Activated T-helper 1 cell treated with Interleukin-2 at 50 U/mL for 16 hours (primary cell): ENCODE results near the gene RAD9A.

ENCODE experiments used
- DNase-seq: peaks from one replicate; pipeline ENCODE4 v3.0.0-alpha.2; 2020; ENCODE audit warnings: low read depth

RAD9A gene

DNA sequence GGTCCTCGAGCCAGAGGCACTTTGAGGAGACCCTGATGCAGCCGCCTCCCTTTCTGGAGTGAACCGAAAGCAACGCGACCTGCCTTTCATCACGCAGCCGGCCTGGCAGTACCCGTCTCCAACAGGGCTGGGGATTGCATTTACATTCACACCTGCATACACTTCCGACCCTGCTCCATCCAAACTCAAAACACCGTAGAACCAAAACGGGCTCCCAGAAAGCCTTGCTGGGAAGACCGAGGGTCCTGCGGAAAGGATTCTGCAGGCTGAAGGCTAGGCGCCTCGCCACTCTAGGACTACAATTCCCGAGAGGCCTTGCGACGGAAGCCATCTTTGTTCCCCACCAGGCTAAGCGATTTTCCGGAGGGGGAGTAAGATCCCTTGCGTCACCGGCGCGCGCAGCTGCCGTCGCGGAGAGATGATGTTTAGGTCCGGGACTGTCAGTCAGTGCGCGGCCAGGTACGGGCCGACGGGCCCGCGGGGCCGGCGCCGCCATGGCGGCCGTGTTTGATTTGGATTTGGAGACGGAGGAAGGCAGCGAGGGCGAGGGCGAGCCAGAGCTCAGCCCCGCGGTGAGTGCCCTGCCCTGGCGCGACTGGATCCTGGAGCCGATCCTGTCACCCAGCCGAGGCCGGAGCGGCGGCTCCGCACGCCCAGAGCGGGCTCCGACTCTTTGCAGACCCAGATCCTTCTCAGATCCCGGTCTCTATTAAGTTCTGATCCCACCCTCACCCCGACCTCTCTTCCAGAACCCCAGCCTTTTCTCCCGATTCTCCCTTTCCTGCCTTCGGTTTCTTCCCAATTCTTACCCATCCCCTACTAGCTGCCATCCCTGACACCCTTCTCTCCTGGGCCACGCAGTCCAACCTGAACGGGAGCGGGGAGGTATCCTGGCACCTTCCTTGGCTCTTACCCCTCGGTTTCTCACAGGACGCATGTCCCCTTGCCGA lies 36.5 kb downstream of the RAD9A start, which contains the start of gene RPS6KB2:
TSS of gene RPS6KB2 (plus strand) at position 443 of the 950 bp plus-strand sequence. CDS start at position 495, 52 bp downstream.
- DNase-seq: peak; percentile 98

- DNase-seq: no peak
Observed at GRCh38 chr11:67429038-67429668, 37.4 kb downstream of the RAD9A start.

GRCh38 chr11:67429722-67430121 lies 37.9 kb downstream of the RAD9A start:
- DNase-seq: no peak

DNA sequence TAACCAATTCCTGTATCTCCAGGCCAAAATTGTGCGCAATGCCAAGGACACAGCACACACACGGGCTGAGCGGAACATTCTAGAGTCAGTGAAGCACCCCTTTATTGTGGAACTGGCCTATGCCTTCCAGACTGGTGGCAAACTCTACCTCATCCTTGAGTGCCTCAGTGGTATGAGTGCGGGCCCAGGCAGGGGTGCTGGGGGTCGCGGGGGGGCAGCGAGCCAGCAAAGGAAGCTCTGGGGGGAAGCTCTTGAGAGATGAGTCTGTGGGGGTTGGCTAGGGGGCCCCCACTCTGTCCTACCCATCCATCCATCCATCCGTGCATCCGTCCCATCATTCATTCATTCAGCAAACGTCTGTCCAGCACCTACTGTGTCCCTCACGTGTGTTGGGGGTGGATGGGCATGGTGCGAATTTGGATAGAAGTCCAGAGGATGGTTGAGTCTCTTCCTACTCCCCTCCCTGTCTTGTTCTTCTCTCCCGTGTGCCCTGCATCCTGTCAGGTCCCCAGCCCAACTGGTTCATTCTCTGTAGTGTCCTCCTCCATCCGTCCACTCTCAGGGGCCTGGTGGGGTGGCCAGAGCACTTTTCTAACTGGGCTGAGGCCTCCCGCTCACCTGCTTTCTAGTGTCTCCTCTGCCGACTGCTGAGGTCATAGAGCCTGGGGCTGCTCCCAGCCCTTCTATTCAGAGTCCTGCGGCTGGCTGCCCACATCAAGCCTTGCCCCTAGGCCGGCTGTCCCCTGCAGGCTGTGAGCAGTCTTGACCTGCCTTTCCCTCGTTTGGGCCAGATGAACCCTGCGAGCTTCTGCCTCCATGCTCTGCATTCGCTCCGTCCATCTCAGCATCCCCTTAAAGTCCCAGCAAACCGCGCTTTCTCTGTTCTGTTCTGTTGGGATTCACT lies 39.8 kb downstream of the RAD9A start:
- no peak for DNase-seq

DNA sequence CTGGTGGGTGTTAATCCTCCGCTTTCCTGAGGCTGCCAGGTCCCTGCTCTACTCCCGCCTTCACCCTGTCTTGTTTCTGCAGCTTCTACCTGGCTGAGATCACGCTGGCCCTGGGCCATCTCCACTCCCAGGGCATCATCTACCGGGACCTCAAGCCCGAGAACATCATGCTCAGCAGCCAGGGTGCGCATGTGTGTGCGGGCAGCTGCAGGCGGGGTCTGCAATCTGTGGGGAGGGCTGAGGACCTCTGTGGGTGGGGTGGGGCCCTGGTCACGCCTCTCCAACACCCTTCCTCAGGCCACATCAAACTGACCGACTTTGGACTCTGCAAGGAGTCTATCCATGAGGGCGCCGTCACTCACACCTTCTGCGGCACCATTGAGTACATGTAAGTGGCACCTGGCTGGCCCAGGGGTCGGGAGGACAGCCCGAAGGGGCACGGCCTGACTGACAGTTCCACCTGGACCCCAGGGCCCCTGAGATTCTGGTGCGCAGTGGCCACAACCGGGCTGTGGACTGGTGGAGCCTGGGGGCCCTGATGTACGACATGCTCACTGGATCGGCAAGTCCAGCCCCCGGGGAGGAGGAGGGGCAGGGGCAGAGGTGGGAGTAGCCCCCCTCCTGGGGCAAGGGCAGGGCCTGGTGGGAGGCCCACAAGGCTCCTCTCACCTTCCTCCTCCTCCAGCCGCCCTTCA lies 41.0 kb downstream of the RAD9A start:
- no peak for DNase-seq

DNA sequence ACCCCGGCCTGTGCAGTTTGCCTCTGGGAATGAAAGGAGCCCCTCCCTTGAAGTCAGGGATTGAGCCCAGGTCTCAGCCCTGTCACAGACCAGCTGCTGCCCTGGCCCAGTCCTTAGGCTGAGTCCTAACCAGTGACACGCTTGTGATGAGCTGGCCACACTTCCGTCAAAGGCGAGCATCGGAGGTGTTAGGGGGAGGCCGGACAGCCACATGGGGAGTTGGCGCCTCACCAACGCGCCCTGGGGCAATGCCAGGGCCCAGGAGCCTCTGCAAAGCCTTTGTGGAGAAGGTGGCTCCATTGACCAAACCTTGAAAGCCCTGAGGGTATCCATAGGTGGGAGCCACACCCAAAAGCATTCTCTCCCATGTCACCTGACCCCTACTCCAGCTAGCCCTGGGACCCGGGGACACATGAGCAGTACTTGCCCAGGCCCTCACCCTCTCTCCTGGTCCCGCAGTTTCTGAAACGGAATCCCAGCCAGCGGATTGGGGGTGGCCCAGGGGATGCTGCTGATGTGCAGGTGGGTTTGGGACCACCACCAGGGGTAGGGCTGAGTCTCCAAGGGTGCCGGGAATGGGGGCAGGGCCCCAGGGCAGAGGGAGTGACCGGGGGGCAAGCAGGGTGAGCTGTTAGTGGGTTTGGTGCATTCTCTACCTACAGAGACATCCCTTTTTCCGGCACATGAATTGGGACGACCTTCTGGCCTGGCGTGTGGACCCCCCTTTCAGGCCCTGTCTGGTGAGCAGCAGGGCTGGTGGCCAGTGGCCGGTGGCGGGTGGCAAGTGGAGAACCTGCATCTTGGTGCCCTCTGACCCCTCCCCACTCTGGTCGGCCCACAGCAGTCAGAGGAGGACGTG lies 42.0 kb downstream of the RAD9A start:
- no peak for DNase-seq

DNA sequence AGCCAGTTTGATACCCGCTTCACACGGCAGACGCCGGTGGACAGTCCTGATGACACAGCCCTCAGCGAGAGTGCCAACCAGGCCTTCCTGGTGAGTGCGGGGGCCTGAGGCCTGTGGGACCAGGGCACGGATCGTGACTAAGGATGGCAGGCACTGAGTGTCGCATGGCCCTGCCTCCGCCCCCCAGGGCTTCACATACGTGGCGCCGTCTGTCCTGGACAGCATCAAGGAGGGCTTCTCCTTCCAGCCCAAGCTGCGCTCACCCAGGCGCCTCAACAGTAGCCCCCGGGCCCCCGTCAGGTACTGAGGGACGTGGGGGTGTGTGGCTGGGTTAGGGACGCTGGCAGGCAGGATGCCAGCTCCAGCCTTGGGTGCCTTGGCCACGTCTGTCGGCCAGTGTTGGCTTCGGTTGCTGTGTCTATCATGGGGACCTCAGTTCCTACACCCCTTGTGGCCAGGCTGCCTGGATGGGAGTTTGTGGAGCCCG lies 42.7 kb downstream of the RAD9A start:
- no peak for DNase-seq

GRCh38 chr11:67435031-67435726 lies 43.4 kb downstream of the RAD9A start:
- no peak for DNase-seq

- DNase-seq: no peak
Observed at GRCh38 chr11:67435727-67436458, 44.1 kb downstream of the RAD9A start.

DNA sequence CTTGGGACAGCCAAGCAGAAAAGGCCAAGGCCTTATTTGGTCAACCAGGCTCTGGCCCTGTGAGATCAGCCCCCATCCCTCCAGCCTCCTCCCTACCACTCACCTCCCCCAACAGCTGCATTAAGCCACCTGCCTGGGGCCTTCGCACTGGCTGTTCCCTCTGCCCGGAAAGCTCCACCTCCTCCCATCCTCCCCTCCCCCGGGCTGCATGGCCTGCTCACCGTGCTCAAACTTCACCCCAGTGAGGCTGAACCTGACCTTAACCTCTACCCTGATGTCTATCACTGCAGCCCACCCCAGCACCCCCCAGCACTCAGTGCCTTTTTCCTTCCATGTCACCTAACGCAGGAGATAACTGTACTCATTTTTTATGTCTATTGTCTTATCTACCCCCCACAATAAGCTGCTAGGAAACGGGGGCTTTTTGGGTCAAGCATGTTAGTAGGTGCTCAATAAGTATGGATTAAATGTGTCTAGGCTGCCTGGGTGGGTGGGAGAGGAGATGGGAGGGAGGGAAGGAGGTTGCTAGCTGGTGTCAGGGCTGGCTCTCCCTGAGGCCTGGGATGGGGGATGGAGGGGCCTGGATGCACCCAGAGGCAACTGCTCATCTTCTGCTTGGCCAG lies 44.8 kb downstream of the RAD9A start:
- DNase-seq: peak; percentile 49

DNA sequence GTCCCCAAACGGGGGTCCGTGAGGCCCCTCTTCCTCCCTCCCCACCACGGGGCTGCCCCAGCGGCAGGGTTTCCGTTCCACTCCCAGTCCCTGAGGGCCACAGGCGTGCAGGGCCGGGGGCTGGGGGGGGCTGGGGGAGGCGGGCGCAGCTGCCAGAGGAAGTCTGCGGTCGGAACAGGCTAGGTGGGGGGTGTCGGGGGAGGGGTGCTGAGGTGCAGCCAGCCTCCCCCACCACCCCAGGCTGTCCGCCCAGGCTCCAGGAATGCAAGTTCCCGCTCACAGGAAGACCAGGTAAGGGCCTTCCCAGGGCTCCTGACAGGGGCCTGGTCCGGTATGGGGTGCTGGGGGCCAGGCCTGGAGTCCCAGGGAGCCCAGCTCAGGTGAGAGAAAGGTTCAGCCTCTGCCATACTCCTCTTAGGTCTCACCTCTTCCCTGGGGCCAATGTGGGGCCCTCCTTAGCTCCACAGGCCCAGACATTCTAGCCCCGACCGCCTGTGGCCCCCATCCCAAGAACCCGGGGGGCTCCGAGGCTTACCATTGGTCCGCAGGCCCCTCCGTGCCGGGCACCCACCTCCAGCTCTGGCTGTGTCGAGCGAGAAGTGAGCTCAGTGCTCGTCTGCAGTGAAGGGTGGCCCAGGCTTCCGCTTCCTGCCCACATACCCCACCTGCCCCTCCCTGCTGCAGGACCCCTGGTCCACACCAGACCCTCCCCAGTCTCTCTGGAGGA lies 45.5 kb downstream of the RAD9A start, which contains the start of gene PTPRCAP:
TSS of gene PTPRCAP (minus strand) at position 601 of the 727 bp plus-strand sequence. CDS start at position 538, 63 bp downstream.
- DNase-seq: peak; percentile 78

DNA sequence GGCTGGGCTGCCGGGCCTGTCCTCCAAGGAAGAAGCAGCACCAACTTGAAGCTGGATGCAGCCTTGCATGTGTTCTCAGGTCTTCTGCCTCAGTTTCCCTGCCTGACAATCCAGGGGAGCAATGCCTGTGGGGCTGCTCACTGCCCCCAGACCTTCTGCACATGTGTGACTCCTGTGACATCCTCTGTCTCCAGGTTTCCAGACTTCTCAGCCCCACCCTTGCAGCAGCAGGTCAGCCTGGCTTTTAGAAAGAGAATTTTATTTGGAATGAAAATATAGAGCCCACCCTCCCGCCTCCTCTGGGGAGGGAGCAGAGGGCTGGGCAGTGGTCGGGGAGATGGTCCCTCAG lies 46.0 kb downstream of the RAD9A start:
- DNase-seq: no peak

GRCh38 chr11:67438158-67438902 lies 46.5 kb downstream of the RAD9A start:
- peak; percentile 59 for DNase-seq

- no peak for DNase-seq
Observed at GRCh38 chr11:67439321-67440228, 47.8 kb downstream of the RAD9A start.

DNA sequence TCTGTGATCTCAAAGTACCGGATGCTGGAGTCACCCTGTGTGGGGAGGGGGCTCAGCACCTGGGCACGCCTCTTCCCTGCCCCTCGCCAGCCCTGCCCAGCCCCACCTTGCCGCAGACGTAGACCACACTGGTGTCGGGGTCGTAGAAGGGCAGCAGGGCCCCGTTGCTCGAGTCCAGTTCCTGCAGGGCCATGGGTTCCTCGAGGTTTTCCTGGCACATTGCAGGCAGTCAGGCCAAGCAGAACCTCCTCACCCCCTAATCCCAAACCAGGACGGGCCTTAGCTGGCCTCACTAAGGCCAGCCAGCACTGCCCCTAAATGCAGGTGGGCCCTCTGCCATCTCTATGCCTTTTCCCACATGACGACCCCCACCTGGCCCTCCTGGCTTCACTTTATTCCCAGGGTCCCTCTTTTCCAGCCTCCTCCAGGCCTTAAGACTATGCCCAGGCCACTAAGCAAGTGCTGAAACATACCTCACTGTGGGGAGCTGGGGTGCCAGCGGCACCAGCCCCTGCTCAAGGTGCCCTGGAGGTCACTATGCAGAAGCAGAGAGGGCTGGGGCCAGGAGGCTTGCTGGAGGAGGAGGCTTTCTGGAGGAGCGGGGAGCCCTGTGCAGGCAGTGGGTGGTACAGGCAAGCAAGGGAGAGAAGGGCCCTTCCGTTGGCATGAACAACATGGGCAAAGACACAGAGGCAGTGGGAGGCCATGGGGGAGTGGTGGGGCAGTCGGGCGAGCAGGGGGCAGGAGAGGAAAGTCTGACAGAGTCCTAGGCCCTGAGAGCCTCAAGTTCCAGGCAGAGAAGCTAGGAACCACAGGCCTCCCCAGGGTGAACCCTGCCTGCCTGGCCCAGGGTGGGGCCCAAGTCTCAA lies 48.7 kb downstream of the RAD9A start:
- no peak for DNase-seq
